T-helper 2 cell (primary cell): Measurements from ENCODE around the gene TMEM9B.
"Not testable (repeated sequence)": the region's sequence is repeated elsewhere in the genome, so short reads cannot be mapped to it uniquely, and the experiment has no call there.

Source experiments
- DNase-seq, 5 experiments: peaks; one replicate each; pipeline versions ENCODE4 v3.0.0 to v3.0.0-alpha.2; 2012 to 2022

Gene TMEM9B

DNA sequence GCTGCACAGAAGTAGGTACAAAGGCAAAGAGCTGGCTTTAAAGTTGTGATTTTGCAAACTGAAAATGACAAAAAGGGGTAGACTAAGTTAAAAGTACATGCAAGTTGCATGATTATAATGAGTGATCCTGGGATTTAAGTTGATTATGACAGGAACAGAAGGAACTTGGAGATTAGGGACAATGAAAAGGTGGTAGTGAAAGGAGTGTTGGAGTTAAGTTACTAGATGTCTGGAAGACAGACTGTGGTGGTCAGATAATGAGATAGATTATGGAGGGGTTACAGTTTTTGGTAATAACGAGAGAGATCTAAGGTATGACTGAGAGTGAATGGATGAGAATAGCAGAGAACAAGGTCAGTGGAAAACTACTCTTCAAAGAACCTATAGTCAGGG, 7.7 kb upstream of the TMEM9B start:
- no peak for DNase-seq

- no peak for DNase-seq
These were observed 7.1 kb upstream of the TMEM9B start for GRCh38 chr11:8971196-8971923.

DNA sequence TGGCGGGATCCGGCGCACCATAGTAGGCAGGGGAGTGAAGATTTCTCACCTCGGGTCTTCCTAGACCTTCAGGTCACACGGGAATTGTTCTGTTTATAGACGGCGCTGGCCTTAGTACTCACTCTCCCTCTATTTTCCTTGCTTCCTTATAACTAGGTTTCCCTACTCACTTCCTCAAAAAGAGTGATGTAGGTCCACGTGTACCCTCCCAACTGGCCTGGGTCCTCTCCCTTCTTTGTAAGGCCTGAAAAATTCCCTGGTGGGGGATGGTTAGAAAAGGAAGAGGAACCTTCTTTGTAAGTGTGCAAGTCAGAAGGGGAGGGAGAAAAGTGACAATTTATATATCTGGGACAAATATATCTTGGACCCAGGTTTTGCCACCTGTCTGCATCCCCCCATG, 2.9 kb upstream of the TMEM9B start:
- no peak for DNase-seq

- DNase-seq = peak; percentile 40 to 90 (median 67)
These were observed 496 bp downstream of the TMEM9B start for GRCh38 chr11:8963569-8964323.

DNA sequence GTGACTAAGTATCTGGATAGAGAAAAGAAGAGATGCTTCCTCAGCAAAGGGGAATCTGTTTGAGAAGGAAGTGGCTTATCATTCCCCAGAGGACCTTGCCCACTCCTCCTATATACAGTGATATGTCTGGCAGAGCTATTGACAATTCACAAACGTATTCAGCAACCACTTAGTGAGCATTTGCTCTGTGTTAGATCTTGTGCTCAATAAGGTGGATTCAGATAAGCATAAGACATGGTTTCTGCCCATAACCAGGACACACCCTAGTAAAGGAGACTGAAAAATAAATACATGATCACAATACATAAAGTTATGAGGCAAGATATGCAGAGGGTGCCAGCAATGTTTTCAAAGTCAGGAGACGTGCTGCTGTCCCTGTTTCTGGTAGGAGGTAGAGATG, 1.4 kb downstream of the TMEM9B start:
- DNase-seq = no peak

DNA sequence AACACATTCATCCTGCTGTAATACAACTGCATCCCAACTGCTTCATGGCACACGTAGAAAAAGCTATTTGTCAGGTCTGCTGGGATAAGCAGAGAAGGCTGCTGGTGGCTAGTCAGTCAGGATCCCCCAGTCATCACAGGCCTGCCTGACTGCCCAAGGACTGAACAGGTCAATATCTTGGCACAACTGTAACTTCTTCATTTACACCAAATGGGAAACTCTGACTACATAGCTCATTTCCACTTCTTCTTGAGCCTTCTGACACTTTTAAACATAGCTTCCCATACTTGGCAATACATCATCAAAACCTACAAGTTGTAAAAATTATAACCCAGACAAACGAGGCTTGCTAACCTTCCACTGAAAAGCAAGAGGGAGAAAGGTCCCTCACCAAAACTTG, 2.8 kb downstream of the TMEM9B start:
- no peak for DNase-seq

- DNase-seq = peak in 1 of 5 experiments; percentile 82
These were observed 4.6 kb downstream of the TMEM9B start for GRCh38 chr11:8959546-8960166.

DNA sequence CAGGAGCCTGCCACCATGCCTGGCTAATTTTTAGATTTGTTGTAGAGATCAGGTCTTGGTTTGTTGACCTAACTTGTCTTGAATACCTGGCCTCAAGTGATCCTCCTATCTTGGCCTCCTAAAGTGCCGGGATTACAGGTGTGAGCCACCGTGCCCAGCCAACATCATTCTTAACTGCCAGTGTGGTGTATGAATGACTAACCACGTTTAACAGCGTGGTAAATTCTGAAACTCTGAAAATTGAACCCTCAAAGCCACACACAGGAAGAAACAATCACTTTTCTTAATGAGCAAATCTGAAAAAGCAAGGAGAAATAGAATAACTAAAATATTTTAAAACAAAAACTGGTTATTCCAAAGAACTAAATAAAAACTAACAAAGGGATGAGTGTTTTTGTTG, 7.4 kb downstream of the TMEM9B start:
- peak in 1 of 5 experiments; percentile 66 for DNase-seq

GRCh38 chr11:8948886-8949285, 15.4 kb downstream of the TMEM9B start:
- no peak for DNase-seq

- DNase-seq = peak in 1 of 5 experiments; percentile 53
These were observed 16.9 kb downstream of the TMEM9B start for GRCh38 chr11:8947230-8947943.

DNA sequence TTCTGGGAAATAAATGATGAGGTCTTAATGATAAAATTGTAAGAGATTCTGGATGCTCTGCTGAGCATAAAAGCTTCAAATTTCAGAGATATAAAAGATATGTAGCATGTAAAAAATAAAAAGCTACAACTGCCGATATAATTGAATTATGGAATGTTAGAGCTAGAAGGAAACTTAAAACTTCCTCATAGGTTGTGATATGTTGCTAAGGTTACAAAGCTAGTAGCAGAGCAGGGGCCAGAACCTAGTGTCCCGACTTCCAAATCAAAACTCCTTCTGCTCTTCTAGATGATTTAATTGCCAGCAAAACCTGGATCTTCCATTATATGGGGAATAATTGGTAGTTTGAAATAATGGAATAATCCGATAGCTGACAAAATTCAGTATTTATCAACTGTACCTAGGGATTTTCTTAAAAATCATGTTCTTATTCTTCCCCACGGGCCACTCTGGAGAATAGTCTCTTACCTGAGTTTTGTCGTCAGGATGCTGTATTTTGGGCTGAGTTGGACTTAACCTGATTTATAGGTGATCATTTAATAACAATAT, 21.6 kb downstream of the TMEM9B start, which contains the start of gene ASCL3:
ASCL3 (minus strand) TSS at position 499 of the 549 bp plus-strand sequence. CDS start 4,855 bp downstream, outside the sequence.
- no peak for DNase-seq

DNA sequence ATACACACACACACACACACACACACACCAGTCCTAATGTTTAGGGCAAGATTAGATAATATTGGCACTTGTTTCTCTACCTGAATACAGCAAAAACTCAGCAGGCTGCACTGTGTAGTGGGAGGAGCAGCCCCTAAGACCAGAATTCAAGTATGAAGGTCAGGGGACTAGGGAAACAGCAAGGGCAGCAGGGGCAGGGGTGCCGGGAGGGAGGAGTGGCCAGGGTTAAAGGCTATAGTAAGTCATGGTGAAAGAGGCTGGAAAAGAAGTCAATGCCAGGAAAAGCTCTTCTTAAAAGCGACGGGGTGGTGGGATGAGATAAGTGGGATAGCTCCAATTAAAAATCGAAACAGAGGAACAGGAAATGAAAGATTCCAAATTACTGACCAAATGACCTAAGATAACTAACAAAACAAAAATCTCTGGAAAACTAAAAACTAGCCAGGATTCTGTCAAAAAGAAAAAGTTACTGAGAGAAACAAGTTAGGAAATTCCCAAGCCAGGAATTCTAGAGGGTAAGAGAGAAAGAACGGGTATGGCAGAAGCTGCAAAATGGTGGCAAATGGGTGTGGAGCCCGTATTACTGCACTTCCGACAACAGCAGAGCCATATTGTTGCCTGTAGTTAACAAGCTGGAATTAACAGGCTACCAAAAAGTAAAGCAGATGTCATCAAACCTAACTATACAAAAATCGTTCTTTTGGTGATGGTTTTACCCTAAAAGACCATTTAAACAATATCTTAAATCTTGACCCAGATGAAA, 22.7 kb downstream of the TMEM9B start:
- no peak for DNase-seq

DNA sequence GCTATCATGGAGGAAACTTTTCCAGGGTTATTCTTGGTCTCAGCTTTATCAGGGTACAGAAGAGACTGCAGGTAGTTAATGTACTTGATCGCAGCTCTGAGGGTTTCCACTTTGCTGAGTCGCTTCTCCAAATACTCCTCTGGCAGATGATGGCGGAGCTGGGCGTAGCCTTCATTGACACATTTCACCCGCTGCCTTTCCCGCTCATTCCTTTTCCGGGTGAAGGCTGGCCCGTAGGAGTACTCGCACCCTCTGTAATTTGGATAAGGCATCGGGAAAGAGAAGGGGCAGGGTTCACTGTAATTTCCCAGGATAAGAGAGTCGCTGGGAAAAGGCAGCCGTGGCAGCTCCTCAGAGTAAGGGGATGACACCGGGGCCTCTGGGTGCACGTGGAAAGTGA, 26.6 kb downstream of the TMEM9B start:
- no peak for DNase-seq

DNA sequence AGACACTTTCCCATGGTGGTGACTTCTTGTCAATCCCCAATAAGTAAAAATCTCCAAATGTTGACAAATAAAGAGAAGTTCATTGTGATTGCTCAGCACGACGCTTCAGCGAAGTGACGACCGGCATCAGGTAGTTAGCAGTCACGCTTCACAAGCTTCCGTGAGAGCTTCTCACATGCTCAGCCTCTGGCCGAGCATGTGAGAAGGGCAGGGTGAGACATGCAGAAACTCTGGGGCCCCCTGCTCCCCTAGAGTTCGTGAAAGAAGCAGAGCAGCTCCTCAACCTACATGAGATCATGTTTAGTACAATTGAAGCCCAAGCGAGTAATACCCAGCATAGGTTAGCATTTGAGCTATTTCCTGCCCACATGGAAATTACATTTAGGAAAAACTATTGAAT, 27.1 kb downstream of the TMEM9B start:
- no peak for DNase-seq

DNA sequence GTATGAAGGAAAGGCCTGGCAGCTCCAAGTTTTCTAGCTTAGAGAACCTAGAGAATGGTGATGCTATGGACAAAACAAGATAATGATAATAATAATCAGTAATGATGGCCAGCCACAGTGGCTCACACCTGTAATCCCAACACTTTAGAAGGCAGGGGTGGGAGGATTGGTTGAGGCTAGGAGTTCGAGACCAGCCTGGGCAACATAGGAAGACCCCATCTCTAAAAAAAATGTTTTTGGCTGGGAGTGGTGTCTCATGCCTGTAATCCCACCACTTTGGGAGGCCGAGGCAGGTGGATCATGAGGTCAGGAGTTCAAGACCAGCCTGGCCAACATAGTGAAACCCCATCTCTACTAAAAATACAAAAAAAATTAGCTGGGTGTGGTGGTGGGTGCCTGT, 28.5 kb downstream of the TMEM9B start:
- DNase-seq = not testable (repeated sequence)

DNA sequence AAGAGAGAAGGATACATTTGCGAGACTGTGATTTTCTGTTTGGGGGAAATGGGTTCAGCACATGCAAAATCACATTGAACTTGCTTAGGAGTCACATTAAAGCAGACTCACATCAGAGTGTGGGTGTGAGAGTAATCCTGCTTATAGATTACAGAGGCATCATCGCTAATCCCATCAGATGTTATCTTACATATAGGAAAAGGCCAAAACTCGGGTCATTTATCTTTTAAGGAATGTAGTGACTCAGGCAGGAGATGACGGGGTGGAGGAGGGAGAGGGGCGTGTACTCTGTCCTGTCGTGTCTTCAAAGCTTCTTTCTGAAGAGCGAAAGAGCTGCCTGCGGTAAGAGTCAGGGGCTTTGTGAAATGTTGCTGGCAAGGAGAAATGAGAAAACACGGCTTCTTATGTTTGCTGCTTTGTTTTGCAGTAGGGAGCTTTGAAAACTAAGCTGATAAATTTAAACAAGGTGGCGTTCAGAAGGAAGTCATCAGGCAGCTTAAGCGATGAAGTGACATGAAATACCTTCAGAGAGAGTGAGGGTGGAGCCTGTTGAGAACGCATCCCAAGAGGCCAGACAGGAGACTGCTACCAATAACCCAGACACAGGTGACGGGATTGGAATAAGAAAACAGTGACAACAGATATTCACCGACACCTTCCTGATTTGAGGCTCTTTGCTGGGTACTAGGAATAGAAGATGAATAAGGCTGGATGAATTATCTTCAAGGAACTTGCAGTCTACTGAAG, 29.3 kb downstream of the TMEM9B start:
- DNase-seq = no peak

DNA sequence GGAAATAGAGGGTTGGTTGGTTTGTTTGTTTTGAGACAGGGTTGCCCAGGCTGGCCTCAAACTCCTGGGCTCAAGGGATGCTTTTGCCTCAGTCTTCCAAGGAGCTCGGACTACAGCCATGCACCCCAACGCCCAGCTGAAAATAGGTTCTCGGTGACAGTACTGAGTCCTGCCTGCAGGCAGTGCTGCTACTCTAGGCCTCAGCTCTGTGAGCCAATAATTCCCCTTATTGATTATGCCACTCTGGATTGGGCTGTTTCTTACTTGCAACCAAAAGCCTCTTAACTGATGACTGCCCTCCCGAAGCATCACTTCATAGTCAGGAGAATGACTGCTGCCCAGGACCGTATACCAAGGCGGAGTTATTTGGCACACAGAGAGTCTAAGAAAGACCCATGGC, 30.3 kb downstream of the TMEM9B start:
- DNase-seq = no peak

DNA sequence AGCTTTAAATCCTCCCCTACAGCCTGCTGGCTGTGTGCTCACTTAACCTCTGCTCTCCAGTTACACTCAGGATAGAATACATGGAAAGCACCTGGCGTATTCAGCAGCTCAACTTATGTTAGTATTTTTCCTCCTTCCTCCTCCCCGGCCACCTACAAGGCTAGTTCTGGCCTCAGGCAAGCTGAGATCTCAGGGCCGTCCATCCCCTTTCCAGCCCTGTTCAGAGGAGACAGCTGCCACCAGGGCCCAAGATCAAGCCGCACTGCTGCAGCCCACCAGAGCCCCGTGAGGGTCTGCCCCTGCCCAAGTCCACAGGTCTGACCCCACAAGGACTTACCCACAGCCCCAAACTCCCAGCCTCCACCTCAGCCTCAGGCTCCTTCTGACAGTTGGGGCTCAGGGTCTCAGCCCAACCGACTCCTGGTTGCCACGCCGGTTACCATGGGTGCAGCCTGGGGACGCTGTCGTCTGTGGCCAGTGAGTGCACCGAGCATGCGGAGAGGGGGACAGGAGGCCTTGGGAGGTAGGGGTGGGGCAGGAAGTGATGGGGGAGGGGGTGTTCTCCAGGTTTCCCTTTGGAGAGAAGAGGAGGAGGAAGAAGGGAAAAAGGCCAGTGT, 31.6 kb downstream of the TMEM9B start, which contains the start of gene C11orf16:
C11orf16 (minus strand) TSS at position 384 of the 617 bp plus-strand sequence. CDS start 639 bp downstream, outside the sequence.
- no peak for DNase-seq

DNA sequence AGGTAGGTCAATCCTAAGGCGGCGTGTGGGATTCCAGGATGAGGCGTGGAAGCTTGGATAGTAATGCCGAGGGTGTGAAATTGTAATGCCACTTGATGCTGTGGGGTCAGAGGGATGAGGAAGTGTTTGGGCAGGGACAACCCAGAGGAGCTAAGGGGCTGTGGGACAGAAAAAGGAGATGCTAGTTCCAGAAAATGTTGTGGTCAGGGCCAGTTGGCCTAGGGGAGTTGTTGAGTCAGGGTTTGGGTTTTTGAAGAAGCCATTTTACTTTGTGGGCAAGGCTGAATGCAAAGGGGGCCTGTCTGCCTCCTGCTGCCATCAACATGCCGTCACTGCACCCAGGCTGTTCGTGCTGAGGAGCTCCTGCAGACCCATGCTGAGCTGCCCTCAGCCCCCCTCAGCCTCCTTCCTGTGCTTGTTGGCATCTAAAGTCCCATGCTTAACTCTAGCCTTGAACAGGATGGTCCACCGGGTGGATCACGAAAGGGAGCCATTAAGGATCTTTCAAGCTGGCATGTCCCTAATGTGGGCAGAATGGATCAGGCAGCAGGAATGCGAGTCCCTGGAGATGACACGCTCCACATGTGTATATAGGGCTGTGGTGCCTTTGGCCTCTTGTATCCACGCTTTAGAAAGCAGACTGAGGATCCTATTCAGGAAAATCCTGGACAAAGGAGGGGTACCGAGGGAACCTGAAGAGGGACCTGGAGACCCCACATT, 33.6 kb downstream of the TMEM9B start:
- no peak for DNase-seq
